Memory B cell (primary cell): Measurements from ENCODE around the gene MT1HL1.
"Not testable (repeated sequence)": the region's sequence is repeated elsewhere in the genome, so short reads cannot be mapped to it uniquely, and the experiment has no call there.

Source experiments
- ATAC-seq: fragments of 150-1000 bp; cut with Tn5 transposase; 2 replicates; pipeline ENCODE4 v1.10.0; 2021; ENCODE audit warnings: low read depth, mild to moderate bottlenecking, moderate library complexity
- DNase-seq, 2 donors: peaks; one replicate each; pipeline ENCODE4 v3.0.0; 2022; ENCODE audit warnings: low spot score in 2 of 2
- H3K27ac Mint-ChIP-seq: one replicate; pipeline ENCODE4 v1.8.0; 2022; ENCODE audit warnings: mild to moderate bottlenecking, moderate library complexity, mixed read lengths
- H3K27me3 Mint-ChIP-seq: one replicate; pipeline ENCODE4 v1.8.0; 2022; ENCODE audit warnings: mixed read lengths
- H3K36me3 Mint-ChIP-seq: one replicate; pipeline ENCODE4 v1.8.0; 2022; ENCODE audit warnings: mild to moderate bottlenecking, mixed read lengths
- H3K4me1 Mint-ChIP-seq: one replicate; pipeline ENCODE4 v1.8.0; 2022; ENCODE audit warnings: mixed read lengths
- H3K4me3 Mint-ChIP-seq: one replicate; pipeline ENCODE4 v1.8.0; 2022; ENCODE audit warnings: mild to moderate bottlenecking, moderate library complexity, mixed read lengths
- H3K9me3 Mint-ChIP-seq: one replicate; pipeline ENCODE4 v1.8.0; 2022; ENCODE audit warnings: mixed read lengths

MT1HL1 gene

DNA sequence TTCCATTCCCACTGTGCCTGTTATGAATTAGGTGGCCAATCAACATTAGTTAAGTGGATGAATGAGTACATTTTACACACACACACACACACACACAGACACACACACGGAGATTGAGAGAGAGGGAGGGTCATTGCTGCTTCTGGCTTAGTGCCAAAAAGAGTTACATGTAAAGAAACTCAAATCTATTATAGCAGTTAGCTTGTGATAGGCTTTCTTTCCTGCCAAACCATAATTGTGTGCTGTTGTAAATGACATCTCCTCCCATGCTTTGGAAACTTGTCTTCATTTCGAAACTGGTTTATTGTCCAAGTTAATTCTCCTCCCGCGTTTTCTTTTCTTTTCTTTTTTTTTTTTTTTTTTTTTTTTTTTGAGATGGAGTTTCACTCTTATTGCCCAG lies 1.4 kb upstream of the MT1HL1 start:
- H3K27me3 Mint-ChIP-seq = peaks cover 1% of the 10 kb centered on the region
- H3K4me3 Mint-ChIP-seq = no peak overlapping the region
- ATAC-seq (no peak), DNase-seq (no peak)
- no peaks in the 10 kb centered on the region for H3K36me3 Mint-ChIP-seq
- no peak overlapping the region for H3K27ac Mint-ChIP-seq
- no peaks in the 10 kb centered on the region for H3K9me3 Mint-ChIP-seq
- no peaks in the 10 kb centered on the region for H3K4me1 Mint-ChIP-seq

DNA sequence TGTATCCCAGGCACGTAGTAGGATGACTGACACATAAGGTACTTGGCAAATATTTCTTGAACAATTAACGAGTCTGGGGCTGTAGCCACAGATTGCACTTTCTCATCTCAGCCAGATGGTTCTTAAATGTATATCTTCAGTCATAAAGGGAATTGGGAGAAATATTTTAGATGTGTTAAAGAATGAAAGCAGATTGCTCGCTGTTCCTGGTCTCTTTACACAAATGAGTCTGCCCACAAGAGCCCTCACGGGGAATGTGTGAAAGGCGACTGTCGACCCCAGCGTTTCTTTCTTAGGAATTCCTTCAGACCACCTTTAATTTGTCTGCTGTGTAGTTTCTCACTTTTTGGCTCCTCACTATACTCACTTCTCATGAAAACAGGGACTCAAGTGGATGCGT lies 725 bp downstream of the MT1HL1 start:
- ATAC-seq (no peak), DNase-seq (no peak)
- Mint-ChIP-seq H3K9me3 (no peaks in the 10 kb centered on the region), H3K27me3 (peaks cover 1% of the 10 kb centered on the region), H3K4me1 (no peaks in the 10 kb centered on the region), H3K4me3 (no peak overlapping the region), H3K36me3 (no peaks in the 10 kb centered on the region), H3K27ac (no peak overlapping the region)

DNA sequence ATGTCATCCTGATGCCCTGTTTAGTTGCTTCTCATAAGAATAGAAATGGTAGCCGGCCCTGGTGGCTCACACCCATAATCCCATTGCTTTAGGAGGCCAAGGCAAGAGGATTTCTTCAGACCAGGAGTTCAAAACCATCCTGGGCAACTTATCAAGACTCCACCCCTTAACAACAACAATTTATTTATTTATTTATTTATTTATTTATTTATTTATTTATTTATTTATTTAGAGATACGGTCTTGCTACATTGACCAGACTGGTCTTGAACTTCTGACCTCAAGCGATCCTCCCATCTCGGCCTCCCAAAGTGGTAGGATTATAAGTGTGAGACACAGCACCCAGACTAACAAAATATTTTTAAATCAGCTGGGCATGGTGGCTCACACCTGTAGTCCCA lies 4.0 kb downstream of the MT1HL1 start:
- no peaks in the 10 kb centered on the region for H3K9me3 Mint-ChIP-seq
- DNase-seq (no peak), ATAC-seq (no peak)
- no peaks in the 10 kb centered on the region for H3K36me3 Mint-ChIP-seq
- no peaks in the 10 kb centered on the region for H3K4me1 Mint-ChIP-seq
- H3K27ac Mint-ChIP-seq = no peak overlapping the region
- H3K4me3 Mint-ChIP-seq = no peak overlapping the region
- H3K27me3 Mint-ChIP-seq = peaks cover 1% of the 10 kb centered on the region

DNA sequence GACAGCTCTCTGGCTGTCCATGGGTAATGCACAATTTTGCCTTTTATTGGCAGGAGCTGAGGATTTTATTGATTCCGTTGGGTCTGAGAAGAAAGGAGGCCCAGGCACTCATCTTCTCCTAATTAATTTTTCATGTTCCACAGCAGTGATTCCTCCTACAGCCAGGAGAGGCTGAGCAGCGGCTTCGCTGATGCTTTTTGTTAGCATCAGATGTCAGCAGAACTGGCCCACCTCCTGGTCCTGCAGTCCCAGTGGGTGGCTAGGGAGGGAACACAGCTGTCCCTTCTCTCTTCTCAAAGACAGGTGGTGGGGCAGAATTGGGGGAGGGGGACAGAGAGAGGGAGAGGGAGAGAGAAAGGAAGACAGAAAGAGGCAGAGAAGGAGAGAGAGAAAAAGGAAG lies 5.7 kb downstream of the MT1HL1 start:
- no peaks in the 10 kb centered on the region for H3K36me3 Mint-ChIP-seq
- no peaks in the 10 kb centered on the region for H3K9me3 Mint-ChIP-seq
- H3K4me3 Mint-ChIP-seq = no peak overlapping the region
- no peaks in the 10 kb centered on the region for H3K27me3 Mint-ChIP-seq
- no peak overlapping the region for H3K27ac Mint-ChIP-seq
- H3K4me1 Mint-ChIP-seq = no peaks in the 10 kb centered on the region
- DNase-seq (no peak), ATAC-seq (no peak)

DNA sequence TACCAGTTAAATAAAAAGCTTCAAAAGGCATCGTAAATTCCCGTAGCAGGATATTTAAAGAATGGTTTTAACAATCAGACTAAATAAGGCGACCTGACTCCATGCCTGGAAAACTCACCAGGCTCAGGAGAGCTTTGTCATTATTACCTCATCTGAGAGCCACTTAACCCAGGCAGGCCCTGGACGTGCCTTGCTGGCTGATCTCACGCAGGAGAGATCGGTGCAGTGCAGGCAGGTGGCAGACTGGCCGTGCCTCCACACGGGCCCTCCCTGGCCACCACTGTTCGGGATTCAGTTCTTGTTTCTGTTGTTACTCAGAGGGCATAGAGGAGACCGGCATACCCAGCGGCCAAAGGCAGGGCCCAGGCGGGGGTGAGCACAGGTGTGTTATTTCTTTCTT lies 6.4 kb downstream of the MT1HL1 start:
- no peaks in the 10 kb centered on the region for H3K36me3 Mint-ChIP-seq
- H3K4me3 Mint-ChIP-seq = no peak overlapping the region
- DNase-seq (no peak), ATAC-seq (no peak)
- H3K27ac Mint-ChIP-seq = no peak overlapping the region
- no peaks in the 10 kb centered on the region for H3K9me3 Mint-ChIP-seq
- no peaks in the 10 kb centered on the region for H3K27me3 Mint-ChIP-seq
- no peaks in the 10 kb centered on the region for H3K4me1 Mint-ChIP-seq

DNA sequence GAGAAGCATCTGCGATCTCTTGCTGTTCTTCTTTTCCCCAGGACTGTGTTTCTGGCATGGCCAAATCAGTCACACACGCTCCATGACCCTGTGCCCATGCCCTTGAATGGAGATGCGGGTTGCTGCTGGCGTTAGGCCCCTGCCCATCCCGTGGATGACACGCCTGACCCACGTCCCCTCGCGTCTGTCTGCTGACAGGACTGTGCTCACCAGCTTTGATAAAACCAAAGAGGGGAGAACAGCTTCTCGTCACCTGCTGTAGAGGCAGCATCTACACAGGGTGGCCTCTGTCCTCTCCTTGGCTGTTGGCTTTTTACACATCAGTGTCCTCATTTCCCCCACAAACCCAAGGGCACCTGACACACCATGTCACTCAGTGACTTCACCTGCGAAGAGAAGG lies 6.9 kb downstream of the MT1HL1 start:
- ATAC-seq (no peak), DNase-seq (no peak)
- Mint-ChIP-seq H3K9me3 (peaks cover under 1% of the 10 kb centered on the region), H3K27ac (no peak overlapping the region), H3K36me3 (no peaks in the 10 kb centered on the region), H3K4me1 (no peaks in the 10 kb centered on the region), H3K4me3 (no peak overlapping the region), H3K27me3 (peaks cover under 1% of the 10 kb centered on the region)

DNA sequence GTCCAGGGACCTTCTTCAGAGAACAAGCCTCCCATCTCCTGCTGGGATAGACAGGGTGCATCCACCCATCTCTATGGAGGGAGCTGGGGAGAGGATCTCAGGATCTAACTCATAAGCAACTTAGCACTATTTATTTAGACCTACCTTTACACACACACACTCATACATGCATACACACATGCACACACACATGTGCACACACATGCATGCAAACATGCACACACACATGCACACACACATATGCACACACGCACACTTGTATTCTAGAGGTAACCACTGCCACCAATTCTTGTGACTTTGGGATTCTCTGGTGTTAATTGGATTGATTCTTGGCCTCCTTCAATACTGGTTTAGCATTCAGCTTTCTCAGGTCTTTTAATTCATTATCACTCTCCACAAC lies 9.8 kb downstream of the MT1HL1 start:
- Mint-ChIP-seq H3K9me3 (peaks cover 7% of the 10 kb centered on the region), H3K4me1 (no peaks in the 10 kb centered on the region)

DNA sequence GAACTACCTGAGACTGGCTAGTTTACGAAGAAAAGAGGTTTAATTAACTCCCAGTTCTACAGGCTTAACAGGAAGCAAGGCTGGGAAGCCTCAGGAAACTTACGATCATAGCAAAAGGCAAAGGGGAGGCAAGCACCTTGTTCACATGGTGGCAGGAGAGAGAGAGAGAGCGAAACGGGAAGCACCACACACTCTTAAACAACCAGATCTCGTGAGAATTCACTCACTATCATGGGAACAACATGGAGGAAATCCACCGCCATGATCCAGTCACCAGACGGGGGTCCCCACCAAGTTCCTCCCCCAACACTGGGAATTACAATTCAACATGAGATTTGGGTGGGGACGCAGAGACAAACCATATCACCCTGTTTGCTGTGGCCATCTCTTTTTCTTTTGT lies 11.8 kb downstream of the MT1HL1 start:
- Mint-ChIP-seq H3K4me1 (no peaks in the 10 kb centered on the region), H3K27ac (no peak overlapping the region), H3K4me3 (no peak overlapping the region)

More for the DNA sequence above, 9.8 kb downstream of the MT1HL1 start:
- DNase-seq (no peak), ATAC-seq (no peak)
- Mint-ChIP-seq H3K27ac (no peak overlapping the region), H3K4me3 (no peak overlapping the region), H3K36me3 (no peaks in the 10 kb centered on the region), H3K27me3 (peaks cover 4% of the 10 kb centered on the region)

DNA sequence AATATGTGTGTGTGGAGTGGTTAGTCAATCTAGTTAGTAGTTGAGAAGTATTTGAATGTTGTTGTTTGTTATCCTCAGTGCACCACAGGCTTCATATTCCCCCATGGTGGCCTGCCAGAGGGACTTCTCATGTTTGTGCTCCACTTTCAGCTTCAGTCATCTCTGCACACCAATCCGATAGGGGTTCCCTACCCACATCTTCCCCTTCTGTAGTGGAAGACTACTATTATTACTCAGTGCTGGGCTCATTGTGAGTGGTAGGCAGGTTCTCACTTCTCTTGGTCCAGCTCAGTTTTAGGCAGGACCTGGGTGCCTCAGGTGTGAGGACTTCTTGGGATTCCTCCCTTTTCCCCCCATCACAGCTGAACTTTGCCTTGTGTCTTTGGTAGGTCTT lies 14.2 kb downstream of the MT1HL1 start:
- Mint-ChIP-seq H3K36me3 (no peaks in the 10 kb centered on the region), H3K27me3 (peaks cover 4% of the 10 kb centered on the region), H3K27ac (no peak overlapping the region), H3K9me3 (peaks cover 20% of the 10 kb centered on the region), H3K4me3 (no peak overlapping the region), H3K4me1 (no peaks in the 10 kb centered on the region)
- ATAC-seq (no peak), DNase-seq (no peak)

More for the DNA sequence above, 11.8 kb downstream of the MT1HL1 start:
- Mint-ChIP-seq H3K9me3 (peaks cover 13% of the 10 kb centered on the region), H3K36me3 (no peaks in the 10 kb centered on the region), H3K27me3 (peaks cover 4% of the 10 kb centered on the region)
- ATAC-seq = no peak
- no peak for DNase-seq

DNA sequence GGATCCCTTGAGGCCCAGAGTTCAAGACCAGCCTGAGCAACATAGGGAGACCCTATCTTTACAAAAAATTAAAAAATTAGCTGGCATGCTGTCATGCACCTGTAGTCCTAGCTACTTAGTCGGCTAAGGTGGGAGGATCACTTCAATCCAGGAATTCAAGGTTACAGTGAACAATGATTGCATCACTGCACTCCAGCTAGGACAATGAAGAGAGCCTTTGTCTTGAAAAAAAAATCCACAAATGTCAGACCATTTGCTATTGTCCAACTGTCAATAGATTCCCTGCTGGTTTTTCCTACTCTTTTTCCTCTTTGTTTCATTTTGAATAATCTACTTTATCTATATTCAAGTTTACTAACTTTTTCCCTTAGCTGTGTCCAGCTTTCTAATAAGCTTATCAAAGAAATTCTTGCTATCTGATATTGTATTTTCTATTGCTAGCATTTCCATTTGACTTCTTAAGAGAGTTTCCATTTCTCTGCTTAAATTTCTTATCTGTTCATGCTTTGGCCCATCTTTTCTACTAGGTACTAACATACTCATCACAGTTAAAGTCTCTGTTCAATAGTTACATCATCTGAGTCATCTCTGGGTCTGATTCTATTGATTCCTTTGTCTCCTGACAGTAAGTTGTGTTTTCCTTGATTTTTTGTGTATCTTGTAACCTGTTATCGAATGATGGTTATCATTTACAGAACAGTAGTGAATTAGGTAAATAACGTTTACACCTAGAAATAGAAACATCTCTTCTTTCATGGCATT lies 14.8 kb downstream of the MT1HL1 start:
- Mint-ChIP-seq H3K9me3 (peaks cover 20% of the 10 kb centered on the region), H3K27me3 (peaks cover 4% of the 10 kb centered on the region), H3K4me3 (no peak overlapping the region), H3K36me3 (no peaks in the 10 kb centered on the region), H3K4me1 (no peaks in the 10 kb centered on the region), H3K27ac (no peak overlapping the region)
- ATAC-seq (no peak), DNase-seq (no peak)

DNA sequence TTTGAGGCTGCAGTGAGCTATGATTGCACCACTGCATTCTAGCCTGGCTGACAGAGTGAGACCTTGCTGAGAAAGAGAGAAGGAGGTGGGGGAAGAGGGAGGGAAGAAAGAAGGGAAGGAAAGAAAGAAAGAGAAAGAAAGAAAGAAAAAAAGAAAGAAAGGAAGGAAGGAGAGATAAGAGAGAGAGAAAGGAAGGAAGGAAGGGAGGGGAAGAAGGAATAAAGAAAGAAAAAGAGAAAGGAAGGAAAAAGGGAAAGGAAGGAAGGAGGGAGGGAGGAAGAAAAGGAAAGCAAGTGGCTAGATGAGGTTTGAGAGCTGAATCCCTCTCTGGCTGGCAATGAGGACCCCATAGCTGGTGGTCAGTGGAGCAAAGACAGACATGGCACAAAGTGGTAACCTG lies 20.4 kb downstream of the MT1HL1 start:
- H3K27me3 Mint-ChIP-seq = peaks cover 1% of the 10 kb centered on the region
- H3K4me3 Mint-ChIP-seq = no peak overlapping the region
- H3K27ac Mint-ChIP-seq = no peak overlapping the region
- no peak for ATAC-seq
- no peaks in the 10 kb centered on the region for H3K4me1 Mint-ChIP-seq
- H3K36me3 Mint-ChIP-seq = no peaks in the 10 kb centered on the region
- H3K9me3 Mint-ChIP-seq = peaks cover 13% of the 10 kb centered on the region
- DNase-seq = no peak

DNA sequence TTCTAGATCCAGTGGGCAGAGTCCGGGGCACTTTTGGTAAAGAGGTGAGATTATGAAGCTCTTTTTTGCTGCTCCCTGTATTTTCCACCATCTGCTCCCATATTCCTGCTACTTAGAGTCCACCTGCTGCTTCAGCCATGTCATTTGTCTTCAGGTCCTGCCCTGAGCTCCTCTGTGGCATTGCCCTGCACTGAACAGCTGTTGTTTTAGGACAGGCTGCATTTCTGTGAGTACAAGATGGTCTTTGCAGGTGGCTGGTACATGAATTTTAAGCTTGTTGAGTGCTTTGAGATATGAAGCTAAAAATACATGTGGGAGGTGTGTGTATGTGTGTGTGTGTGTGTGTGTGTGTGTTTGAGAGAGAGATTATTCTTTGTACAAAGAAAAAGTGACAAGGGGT lies 21.9 kb downstream of the MT1HL1 start:
- Mint-ChIP-seq H3K4me1 (no peaks in the 10 kb centered on the region), H3K27me3 (peaks cover 1% of the 10 kb centered on the region), H3K4me3 (no peak overlapping the region), H3K9me3 (peaks cover 10% of the 10 kb centered on the region), H3K36me3 (no peaks in the 10 kb centered on the region), H3K27ac (no peak overlapping the region)
- no peak for DNase-seq
- ATAC-seq = no peak

DNA sequence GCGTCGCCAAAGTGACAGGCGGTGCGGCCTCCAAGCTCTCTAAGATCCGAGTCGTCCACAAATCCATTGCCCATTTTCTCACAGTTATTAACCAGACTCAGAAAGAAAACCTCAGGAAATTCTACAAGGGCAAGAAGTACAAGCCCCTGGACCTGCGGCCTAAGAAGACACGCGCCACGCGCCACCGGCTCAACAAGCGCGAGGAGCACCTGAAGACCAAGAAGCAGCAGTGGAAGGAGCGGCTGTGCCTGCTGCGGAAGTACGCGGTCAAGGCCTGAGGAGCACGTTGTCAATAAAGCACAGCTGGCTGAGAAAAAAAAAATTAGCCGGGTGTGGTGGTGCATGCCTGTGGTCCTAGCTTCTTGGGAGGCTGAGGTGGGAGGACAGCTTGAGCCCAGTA lies 22.8 kb downstream of the MT1HL1 start:
- not testable (repeated sequence) for DNase-seq, H3K27ac Mint-ChIP-seq, ATAC-seq, H3K4me3 Mint-ChIP-seq, H3K4me1 Mint-ChIP-seq, H3K27me3 Mint-ChIP-seq, H3K9me3 Mint-ChIP-seq, H3K36me3 Mint-ChIP-seq

DNA sequence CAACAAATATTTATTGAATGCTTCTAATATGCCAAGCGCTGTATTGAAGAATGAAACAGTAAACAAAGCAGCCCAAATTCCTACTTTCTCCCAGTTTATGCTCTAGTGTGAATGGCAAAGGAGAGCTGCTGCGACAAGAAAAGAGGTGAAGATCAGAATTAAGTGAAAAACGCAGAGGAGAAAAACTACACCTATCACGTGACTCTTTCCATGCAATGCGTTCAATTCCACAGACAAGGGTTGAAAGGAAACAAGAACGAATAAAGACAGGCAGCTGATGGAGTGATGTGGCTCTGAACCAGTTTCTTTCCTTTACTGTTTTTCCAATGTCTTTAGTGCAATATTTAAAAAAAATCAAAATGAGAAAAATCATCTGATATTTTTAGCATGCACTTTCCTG lies 23.6 kb downstream of the MT1HL1 start:
- no peak for DNase-seq
- H3K4me3 Mint-ChIP-seq = no peak overlapping the region
- H3K36me3 Mint-ChIP-seq = no peaks in the 10 kb centered on the region
- H3K27ac Mint-ChIP-seq = no peak overlapping the region
- H3K27me3 Mint-ChIP-seq = peaks cover 1% of the 10 kb centered on the region
- ATAC-seq = no peak
- H3K9me3 Mint-ChIP-seq = peaks cover 7% of the 10 kb centered on the region
- no peaks in the 10 kb centered on the region for H3K4me1 Mint-ChIP-seq

DNA sequence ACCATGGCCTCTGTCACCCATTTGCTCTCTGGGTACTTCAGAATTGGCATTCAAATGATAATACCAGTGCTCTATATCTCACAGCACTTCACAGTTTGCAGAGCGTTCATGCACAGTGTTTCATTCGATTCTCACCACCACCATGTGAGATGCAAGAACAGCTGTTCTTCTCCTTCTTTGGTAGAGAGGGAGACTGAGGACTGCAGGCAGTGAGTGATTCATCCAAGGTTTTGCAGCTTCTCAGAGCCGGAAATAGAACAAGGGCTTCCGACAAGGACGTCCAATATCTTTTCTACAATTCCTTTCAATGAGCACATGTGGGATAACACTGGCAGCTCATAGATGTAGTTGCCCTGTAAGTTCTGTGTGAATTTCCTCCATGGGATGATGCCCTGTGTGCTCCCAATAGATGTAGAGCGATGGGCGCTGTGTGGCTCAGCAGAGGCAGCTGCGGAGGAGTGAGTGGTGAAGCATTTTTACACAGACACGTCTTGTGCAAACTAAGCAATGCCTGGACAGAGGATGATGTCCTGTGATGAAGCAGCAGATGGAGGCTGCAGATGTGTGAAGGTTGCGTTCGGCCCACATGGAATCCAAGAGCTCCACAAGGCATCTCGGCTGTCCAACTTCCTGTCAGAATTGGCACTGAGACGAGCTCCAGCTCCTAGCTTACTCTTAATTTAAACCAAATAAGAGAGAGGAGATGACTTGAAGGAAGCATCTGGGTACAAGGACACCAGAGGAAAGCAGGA lies 24.9 kb downstream of the MT1HL1 start:
- H3K27me3 Mint-ChIP-seq = peaks cover 3% of the 10 kb centered on the region
- H3K36me3 Mint-ChIP-seq = no peaks in the 10 kb centered on the region
- no peak overlapping the region for H3K4me3 Mint-ChIP-seq
- no peak for DNase-seq
- no peaks in the 10 kb centered on the region for H3K4me1 Mint-ChIP-seq
- H3K9me3 Mint-ChIP-seq = peaks cover 7% of the 10 kb centered on the region
- no peak for ATAC-seq
- H3K27ac Mint-ChIP-seq = no peak overlapping the region
